Body of pancreas (tissue), 4 donors: ENCODE data around the gene RGS6. TPM values are rescaled to one million over a fixed set of nuclear protein-coding genes. Genes with fewer than 3 reads are reported as not detected.

ENCODE experiments used
- ATAC-seq: fragments of 150-250 bp; one replicate; pipeline ENCODE4 v1.9.1; 2016
- DNase-seq, 4 donors: peaks; one replicate each; pipeline ENCODE4 v3.0.0-alpha.2; 2019
- H3K27ac ChIP-seq, 4 donors: fragments of 200-600 bp; sonication (generic); 1 replicate in 3 of 4; 2 replicates in 1 of 4; pipeline versions ENCODE4 v1.5.1 to v1.6.1; 2016 to 2019; ENCODE audit warnings: mild to moderate bottlenecking in 1 of 4, mixed read lengths in 1 of 4, moderate library complexity in 1 of 4
- H3K27me3 ChIP-seq, 2 donors: fragments of 200-600 bp; sonication (generic); one replicate each; pipeline ENCODE4 v1.6.0; 2016; ENCODE audit warnings: mild to moderate bottlenecking in 1 of 2
- H3K36me3 ChIP-seq, 2 donors: fragments of 200-600 bp; sonication (generic); replicated peaks in 1 of 2; 2 replicates each; pipeline ENCODE4 v1.5.1; 2016; ENCODE audit warnings: low read depth in 2 of 2; ENCODE audit not compliant: insufficient read depth in 1 of 2
- H3K4me1 ChIP-seq: fragments of 200-600 bp; sonication (generic); one replicate; pipeline ENCODE4 v1.6.0; 2016
- H3K4me3 ChIP-seq, 2 donors: fragments of 200-600 bp; sonication (generic); 1 replicate in 1 of 2; 2 replicates in 1 of 2; pipeline ENCODE4 v1.5.1; 2016 to 2019
- H3K9me3 ChIP-seq, 3 donors: fragments of 200-600 bp; sonication (generic); 1 replicate in 2 of 3; 2 replicates in 1 of 3; pipeline ENCODE4 v1.5.1; 2016
- CTCF ChIP-seq, 7 experiments: fragments of 450-650 bp in 4 of 7; fragments of 200-600 bp in 3 of 7; sonication (generic) in 3 of 7; IDR thresholded peaks; one replicate each; pipeline ENCODE4 v1.5.1; 2016 to 2019; ENCODE audit warnings: antibody characterized with exemption in 7 of 7
- POLR2A ChIP-seq, 3 donors: fragments of 450-650 bp; IDR thresholded peaks; one replicate each; pipeline ENCODE4 v1.6.1; 2016; ENCODE audit warnings: antibody characterized with exemption in 3 of 3, mild to moderate bottlenecking in 2 of 3
- WGBS, 2 donors: methylation state at CpG; one replicate each; pipeline ENCODE4 v1.1.5; 2017; 5-methylcytosine and 5-hydroxymethylcytosine counted together
- intact Hi-C: fragments of 100-400 bp; cut with DNase I; formaldehyde crosslinking; loops from one replicate; pipeline ENCODE4 v1.15.1; 2023
- microRNA-seq, 2 donors: library from miRNA; unstranded; fragments of <30 nt; microRNA quantifications; one replicate each; pipeline ENCODE4, GENCODE V29; 2016; ENCODE audit warnings: borderline number of aligned reads in 2 of 2, borderline replicate concordance in 2 of 2
- small RNA-seq: library from RNA; depleted of rRNA; stranded (forward); fragments of <200 nt; gene quantifications from one replicate; pipeline ENCODE3, GENCODE V24; 2016
- total RNA-seq, 2 donors: library from RNA; depleted of rRNA; stranded (reverse); fragments of >200 nt; gene quantifications; one replicate each; pipeline ENCODE4 v1.1.0, GENCODE V29; 2016

RGS6 gene
- total RNA-seq, 2 donors from 2014 or later: 0.26 to 1.3 TPM

GRCh38 chr14:72615451-72616121 is 683.4 kb downstream of the RGS6 start:
- no peak for TF ChIP-seq CTCF (IDR thresholded peaks at IDR 0.05)
- no peak for TF ChIP-seq POLR2A (IDR thresholded peaks at IDR 0.05)
- no peaks in the 10 kb centered on the region for H3K36me3 ChIP-seq
- no peak overlapping the region for H3K27ac ChIP-seq
- ATAC-seq (peak; percentile 21), DNase-seq (no peak)
- no peak overlapping the region for H3K4me3 ChIP-seq
- no peaks in the 10 kb centered on the region for H3K9me3 ChIP-seq
- H3K27me3 ChIP-seq: no peaks in the 10 kb centered on the region
- peaks cover 10% of the 10 kb centered on the region for H3K4me1 ChIP-seq
- 85 to 91% methylated on average over 9 of the region's 9 CpGs for WGBS, 2 donors
- intact Hi-C loops: no loop called here

Small RNA genes lying within 50 kb of the gene (microRNA-seq; reads per million reads assigned to microRNA genes)
- 0 reads per million in 2 donors for gene MIR7843

Small RNA genes lying within 50 kb of the gene (small RNA-seq; reads per million reads assigned to genes)
- gene MIR7843: not detected
- gene RF00019: not detected
